Stimulated activated CD4-positive, alpha-beta T cell treated with anti-CD3 and anti-CD28 coated beads, Interleukin-1b, Interleukin-23, amount 100 ng/mL, for 1 hour (primary cell): ENCODE results near the gene PTPRU.
"Not testable (repeated sequence)": the region's sequence is repeated elsewhere in the genome, so short reads cannot be mapped to it uniquely, and the experiment has no call there.

Experiments
- DNase-seq, 2 donors: peaks; one replicate each; pipeline ENCODE4 v3.0.0-alpha.2; 2020; ENCODE audit warnings: low read depth in 2 of 2

Gene PTPRU

DNA sequence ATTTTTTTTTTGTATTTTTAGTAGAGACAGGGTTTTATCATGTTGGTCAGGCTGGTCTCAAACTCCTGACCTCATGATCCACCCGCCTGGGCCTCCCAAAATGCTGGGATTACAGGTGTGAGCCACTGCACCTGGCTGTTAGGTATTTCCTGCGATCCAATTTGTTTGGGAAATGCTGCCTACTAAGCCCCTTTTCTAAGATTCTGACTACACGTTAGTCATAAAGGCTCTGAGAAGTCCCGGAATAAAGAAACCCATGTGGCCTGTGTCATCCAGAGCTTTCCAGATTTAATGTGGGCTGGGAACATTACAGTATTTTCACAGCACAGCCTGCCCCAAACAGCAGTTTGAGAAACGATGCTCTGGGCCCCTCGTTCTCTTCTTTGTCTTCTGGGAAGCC, 14.1 kb upstream of the PTPRU start:
- not testable (repeated sequence) for DNase-seq

DNA sequence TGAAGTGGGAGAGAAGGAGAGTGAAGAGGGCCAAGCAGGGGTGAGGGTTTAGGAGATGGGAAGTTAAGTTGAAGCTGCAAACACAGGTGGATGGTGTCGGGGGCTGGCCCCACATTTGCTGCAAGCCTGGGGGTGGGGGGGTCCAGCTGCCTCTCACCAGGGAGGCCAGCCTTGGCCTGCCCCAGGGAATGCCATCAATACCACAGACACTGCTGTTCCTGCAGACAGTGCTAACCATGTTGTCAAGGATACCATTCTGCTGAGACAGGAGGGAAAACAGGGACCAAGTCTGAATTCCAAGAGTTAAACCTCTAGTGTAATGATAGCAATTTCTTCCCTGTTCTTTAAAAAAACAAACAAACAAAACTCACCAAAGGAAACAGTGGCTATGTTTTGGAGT, 13.6 kb upstream of the PTPRU start:
- DNase-seq = no peak

GRCh38 chr1:29223521-29223920, 12.8 kb upstream of the PTPRU start:
- DNase-seq = no peak

- DNase-seq = no peak
Measured at GRCh38 chr1:29224356-29224837, 11.9 kb upstream of the PTPRU start.

DNA sequence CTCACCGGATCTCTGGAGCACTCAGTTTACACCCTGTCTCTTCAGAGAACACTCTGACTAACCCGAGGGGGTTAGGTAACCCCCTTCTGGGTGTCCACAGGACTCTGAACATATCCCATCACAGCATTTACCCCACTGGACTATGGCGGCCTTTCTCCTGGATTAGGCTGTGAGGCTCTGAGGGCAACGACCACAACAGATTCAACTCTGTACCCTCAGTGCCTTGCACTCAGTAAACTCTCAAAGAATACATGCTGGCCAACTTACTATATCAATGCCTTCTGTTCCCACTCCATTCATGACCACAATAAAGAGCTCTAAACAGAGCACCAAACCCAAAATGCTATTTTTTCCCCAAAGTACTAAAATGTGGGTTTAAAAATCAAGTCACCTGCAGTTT, 11.0 kb upstream of the PTPRU start:
- DNase-seq = no peak

DNA sequence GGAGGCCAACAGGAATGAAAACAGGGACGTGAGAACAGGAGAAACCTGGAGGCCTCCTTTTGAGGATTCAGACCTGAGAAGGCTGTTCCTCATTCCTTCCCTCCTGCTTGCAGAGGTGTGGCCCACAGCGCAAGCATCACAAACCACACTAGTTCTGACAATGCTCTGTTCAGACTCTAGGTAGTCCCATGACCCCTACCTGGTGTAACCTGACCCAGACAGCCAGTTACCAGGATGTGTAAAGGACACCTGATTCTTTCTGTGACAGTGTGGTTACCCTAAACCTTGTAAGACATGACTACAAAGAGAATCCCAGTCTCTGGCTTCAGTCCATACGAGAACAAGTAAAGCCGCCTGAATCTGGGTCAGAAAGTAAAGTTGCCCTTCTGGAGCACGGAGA, 8.8 kb upstream of the PTPRU start:
- no peak for DNase-seq

- no peak for DNase-seq
Measured at GRCh38 chr1:29230204-29230552, 6.1 kb upstream of the PTPRU start.

GRCh38 chr1:29230553-29231378, 5.6 kb upstream of the PTPRU start, which contains the start of gene MECR:
MECR (minus strand) TSS chr1:29230934; CDS start chr1:29230906, 28 bp downstream.
- DNase-seq = peak; percentile 85 to 95

- DNase-seq = no peak
Measured at GRCh38 chr1:29232387-29232786, 3.9 kb upstream of the PTPRU start.

GRCh38 chr1:29233693-29234092, 2.6 kb upstream of the PTPRU start:
- DNase-seq = no peak

DNA sequence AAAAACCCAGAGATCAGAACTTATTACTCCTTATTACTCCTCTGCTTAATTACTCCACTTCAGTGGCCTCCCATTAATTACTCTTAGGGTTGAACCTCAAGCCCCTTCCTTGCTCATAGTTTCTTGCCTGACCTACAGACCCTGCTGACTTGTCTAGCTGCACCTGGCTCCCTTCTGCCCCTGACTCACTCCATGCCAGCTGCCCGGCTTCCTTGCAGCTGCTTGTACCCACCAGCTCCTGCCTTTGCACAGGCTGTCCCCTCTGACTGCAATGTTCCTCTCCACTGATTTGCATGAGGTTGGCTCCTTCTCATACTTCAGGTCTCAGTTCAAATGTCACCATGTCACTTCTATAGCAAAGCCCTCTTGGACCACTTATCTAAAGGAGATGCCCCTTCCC, 1.9 kb upstream of the PTPRU start:
- no peak for DNase-seq

DNA sequence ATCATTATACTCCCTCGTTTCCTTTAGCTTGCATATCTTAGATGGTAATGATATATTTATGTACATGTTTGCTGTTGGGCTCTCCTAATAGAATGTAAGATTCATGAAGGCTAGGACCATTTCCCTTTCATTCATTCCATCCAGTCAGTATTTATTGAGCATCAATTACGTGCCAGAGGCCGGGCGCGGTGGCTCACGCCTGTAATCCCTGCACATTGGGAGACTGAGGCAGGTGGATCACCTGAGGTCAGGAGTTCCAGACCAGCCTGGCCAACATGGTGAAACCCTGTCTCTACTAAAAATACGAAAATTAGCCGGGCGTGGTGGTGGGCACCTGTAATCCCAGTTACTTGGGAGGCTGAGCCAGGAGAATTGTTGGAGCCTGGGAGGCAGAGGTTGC, 1.4 kb upstream of the PTPRU start:
- not testable (repeated sequence) for DNase-seq

GRCh38 chr1:29236712-29237128, 398 bp downstream of the PTPRU start:
- DNase-seq = no peak

GRCh38 chr1:29237129-29237821, 953 bp downstream of the PTPRU start:
- DNase-seq = no peak

GRCh38 chr1:29237852-29238619, 1.7 kb downstream of the PTPRU start:
- DNase-seq = no peak

DNA sequence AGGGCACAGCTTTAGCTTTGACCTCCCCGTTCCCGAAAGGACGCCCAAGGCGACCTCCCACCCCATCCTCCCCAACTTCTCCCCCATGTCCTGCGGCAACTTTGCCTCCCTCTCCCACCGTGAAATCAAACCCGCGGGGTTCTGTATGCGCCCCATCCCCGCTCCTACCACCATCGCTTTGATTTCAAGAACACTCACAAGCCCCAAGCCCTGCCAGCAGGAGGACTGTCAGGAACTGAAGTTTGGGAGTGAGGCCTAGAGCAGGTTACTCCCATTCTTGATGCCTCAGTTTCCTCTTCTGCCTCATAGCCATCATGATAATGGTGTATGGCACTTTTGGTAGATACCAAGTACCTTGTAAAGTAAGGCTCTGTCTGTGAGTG, 2.3 kb downstream of the PTPRU start:
- DNase-seq = no peak

GRCh38 chr1:29239142-29239541, 2.8 kb downstream of the PTPRU start:
- DNase-seq = no peak

GRCh38 chr1:29240400-29240837, 4.1 kb downstream of the PTPRU start:
- DNase-seq = no peak

DNA sequence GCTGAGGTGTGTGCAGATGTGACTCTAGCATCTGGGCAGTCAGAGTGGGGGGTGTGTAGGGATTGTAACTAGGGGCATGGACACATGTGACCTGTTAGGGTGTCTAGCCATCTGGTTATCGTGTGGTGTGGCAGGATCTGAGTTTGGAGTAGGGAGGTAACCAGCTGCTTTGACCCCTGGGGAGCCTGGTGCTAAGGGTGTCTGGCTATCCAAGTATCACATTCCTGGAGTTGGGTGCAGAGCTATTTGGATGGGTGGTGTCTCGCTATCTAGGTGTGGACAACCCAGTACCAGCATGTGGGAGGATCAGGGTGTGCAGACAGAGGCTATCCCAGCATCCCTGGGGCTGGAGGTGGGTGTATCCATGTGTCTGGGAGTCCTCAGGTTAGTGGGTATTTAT, 4.7 kb downstream of the PTPRU start:
- DNase-seq = no peak

DNA sequence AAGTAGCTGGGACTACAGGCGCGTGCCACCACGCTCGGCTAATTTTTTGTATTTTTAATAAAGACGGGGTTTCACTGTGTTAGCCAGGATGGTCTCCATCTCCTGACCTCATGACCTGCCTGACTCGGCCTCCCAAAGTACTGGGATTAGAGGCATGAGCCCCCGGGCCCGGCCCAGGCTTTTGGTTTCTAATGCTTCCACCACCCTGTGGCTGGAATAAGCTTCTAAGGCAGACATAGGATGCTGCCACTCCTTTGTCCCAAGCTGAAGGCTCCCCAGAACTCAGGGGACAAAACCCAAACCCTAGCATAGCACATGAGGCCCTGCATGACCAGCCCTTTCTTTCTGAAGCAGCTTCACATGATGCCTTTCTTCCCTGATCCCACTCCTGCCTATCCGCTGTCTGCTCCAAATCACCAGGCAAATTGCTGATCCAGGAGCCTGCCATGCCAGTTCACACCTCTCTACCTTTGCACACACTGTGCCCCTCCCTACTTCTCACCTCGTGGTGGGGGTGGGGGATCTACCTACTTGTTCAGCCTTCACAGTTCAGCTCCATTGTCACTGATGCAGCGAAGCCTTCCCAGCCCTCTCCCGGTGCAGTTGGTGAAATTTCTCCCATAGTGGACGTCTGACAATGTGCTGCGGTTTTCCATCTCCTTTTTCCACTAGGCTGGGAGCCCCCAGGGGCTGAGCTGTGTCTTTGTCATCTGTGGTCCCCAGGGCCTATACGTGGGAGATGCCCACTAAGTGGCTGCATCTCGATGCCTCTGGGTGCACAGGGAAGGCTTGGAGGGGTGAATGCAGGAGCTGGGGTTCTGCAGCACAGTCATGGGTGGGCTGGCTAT, 6.9 kb downstream of the PTPRU start:
- no peak for DNase-seq

DNA sequence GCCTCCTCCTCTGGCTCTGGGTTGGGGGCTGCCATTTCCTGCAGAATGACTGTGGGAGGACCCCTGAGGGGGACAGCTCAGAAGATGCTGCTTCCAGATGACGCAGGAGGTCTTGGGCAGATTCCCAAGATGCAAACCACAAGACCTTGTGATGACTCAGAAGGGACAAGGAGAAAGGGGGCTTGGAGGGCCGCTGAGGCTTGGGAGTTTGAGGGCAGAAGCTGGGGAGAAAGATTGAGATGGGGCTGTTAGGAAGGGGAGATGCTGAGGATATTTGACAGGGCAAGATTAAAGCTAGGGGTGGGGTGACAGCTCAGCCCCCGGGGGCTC, 7.5 kb downstream of the PTPRU start:
- DNase-seq = no peak

DNA sequence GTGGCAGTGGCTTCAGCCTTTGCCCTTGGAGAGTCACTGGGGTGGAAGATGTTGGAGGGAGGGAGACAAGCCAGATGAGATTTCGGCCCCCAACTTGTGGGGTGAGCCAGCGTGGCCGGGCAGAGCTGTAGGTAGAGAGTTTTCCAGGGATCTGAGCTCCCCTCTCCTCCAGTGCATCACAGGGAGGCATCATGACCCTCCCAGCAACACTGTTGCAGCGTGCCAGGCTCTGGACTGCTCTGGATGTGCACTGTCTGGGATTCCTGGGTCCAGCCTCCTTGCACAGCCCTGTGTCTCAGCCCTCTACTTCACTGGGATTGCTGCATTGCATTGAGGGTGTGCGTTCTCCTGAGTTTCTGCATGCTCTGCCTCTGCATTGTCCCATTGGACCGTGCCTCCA, 8.9 kb downstream of the PTPRU start:
- no peak for DNase-seq
